Sigmoid colon (tissue), 4 donors: ENCODE measurements around the gene INTS3.

ENCODE experiments used
- POLR2AphosphoS5 ChIP-seq, 4 donors: sonication (generic); formaldehyde crosslinking; IDR thresholded peaks; one replicate each; pipeline ENCODE4 v1.6.1; 2017; ENCODE audit warnings: antibody characterized with exemption in 4 of 4
- TF ChIP-seq, protein P1 (sequence below), 4 experiments: fragments of 450-650 bp in 3 of 4; fragments of 200-600 bp in 1 of 4; IDR thresholded peaks; one replicate each; pipeline ENCODE4 v1.5.1; 2016 to 2019; ENCODE audit warnings: antibody characterized with exemption in 4 of 4, mild to moderate bottlenecking in 3 of 4, moderate library complexity in 2 of 4

DNA sequence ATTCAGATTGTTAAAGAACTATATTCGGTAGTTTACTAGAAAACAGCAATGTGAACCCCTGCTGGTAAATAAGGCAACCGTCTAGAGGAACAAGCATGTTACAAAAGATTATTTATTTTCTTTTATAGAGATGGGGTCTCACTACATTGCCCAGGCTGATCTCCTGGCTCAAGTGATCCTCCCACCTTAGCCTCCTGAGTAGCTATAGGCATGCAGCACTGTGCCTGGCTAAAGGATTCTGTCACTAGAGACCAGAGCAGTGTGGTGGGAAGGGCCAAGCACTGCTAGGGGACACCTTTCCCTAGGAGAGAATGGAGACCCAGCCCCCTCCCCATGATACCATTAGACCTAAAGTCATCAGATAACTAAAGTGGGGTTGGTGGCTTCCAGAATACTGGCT, 76.3 kb downstream of the INTS3 start:
- TF ChIP-seq POLR2AphosphoS5 (IDR thresholded peaks at IDR 0.05), result no peak
- TF ChIP-seq, protein P1, sequence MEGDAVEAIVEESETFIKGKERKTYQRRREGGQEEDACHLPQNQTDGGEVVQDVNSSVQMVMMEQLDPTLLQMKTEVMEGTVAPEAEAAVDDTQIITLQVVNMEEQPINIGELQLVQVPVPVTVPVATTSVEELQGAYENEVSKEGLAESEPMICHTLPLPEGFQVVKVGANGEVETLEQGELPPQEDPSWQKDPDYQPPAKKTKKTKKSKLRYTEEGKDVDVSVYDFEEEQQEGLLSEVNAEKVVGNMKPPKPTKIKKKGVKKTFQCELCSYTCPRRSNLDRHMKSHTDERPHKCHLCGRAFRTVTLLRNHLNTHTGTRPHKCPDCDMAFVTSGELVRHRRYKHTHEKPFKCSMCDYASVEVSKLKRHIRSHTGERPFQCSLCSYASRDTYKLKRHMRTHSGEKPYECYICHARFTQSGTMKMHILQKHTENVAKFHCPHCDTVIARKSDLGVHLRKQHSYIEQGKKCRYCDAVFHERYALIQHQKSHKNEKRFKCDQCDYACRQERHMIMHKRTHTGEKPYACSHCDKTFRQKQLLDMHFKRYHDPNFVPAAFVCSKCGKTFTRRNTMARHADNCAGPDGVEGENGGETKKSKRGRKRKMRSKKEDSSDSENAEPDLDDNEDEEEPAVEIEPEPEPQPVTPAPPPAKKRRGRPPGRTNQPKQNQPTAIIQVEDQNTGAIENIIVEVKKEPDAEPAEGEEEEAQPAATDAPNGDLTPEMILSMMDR (IDR thresholded peaks at IDR 0.05), result no peak
